ENCODE measurements around the gene CDH13. TPM values are rescaled to one million over a fixed set of nuclear protein-coding genes. Genes with fewer than 3 reads are reported as not detected.

Gene CDH13
- total RNA-seq, 2 donors from 2014 or later = 228 to 280 TPM

- H3K4me3 ChIP-seq = no peak overlapping the region
- no peak for TF ChIP-seq CTCF (IDR thresholded peaks at IDR 0.05)
- ATAC-seq (ENCODE audit: insufficient number of reproducible peaks, low FRiP score, low read depth) (no peak), DNase-seq (ENCODE audit: low spot score) (no peak)
- H3K27ac ChIP-seq = no peak overlapping the region
- H3K27me3 ChIP-seq (replicated peaks; ENCODE audit: insufficient read depth) = no peaks in the 10 kb centered on the region
- H3K36me3 ChIP-seq = no peaks in the 10 kb centered on the region
- no peaks in the 10 kb centered on the region for H3K9me3 ChIP-seq
- peaks cover 0 to 14% of the 10 kb centered on the region in 2 donors for H3K4me1 ChIP-seq (ENCODE audit: control insufficient read depth in 1 of 2, low read depth in 2 of 2)
These were observed 491.6 kb downstream of the CDH13 start for GRCh38 chr16:83118365-83118764.

GRCh38 chr16:83125999-83126568, 499.3 kb downstream of the CDH13 start:
- no peak for TF ChIP-seq CTCF (IDR thresholded peaks at IDR 0.05)
- Histone ChIP-seq H3K4me1 (ENCODE audit: control insufficient read depth in 1 of 2, low read depth in 2 of 2) (peaks cover 0 to 6% of the 10 kb centered on the region in 2 donors), H3K27ac (no peak overlapping the region), H3K4me3 (no peak overlapping the region), H3K36me3 (peaks cover 15% of the 10 kb centered on the region), H3K27me3 (replicated peaks; ENCODE audit: insufficient read depth) (no peaks in the 10 kb centered on the region), H3K9me3 (no peaks in the 10 kb centered on the region)
- no peak for ATAC-seq (ENCODE audit: insufficient number of reproducible peaks, low FRiP score, low read depth)
- no peak for DNase-seq (ENCODE audit: low spot score)

- Histone ChIP-seq H3K27ac (no peak overlapping the region), H3K36me3 (peaks cover 15% of the 10 kb centered on the region), H3K4me1 (ENCODE audit: control insufficient read depth in 1 of 2, low read depth in 2 of 2) (no peaks in the 10 kb centered on the region), H3K27me3 (replicated peaks; ENCODE audit: insufficient read depth) (no peaks in the 10 kb centered on the region), H3K9me3 (no peaks in the 10 kb centered on the region), H3K4me3 (no peak overlapping the region)
- DNase-seq (ENCODE audit: low spot score) = no peak
- TF ChIP-seq CTCF (IDR thresholded peaks at IDR 0.05) = no peak
- ATAC-seq (ENCODE audit: insufficient number of reproducible peaks, low FRiP score, low read depth) = no peak
These were observed 501.3 kb downstream of the CDH13 start for GRCh38 chr16:83128041-83128440.

- no peak for DNase-seq (ENCODE audit: low spot score)
- H3K27me3 ChIP-seq (replicated peaks; ENCODE audit: insufficient read depth) = no peaks in the 10 kb centered on the region
- no peaks in the 10 kb centered on the region for H3K4me1 ChIP-seq (ENCODE audit: control insufficient read depth in 1 of 2, low read depth in 2 of 2)
- no peak overlapping the region for H3K4me3 ChIP-seq
- no peaks in the 10 kb centered on the region for H3K9me3 ChIP-seq
- TF ChIP-seq CTCF (IDR thresholded peaks at IDR 0.05) = no peak
- H3K36me3 ChIP-seq = peaks cover 15% of the 10 kb centered on the region
- no peak for ATAC-seq (ENCODE audit: insufficient number of reproducible peaks, low FRiP score, low read depth)
- H3K27ac ChIP-seq = no peak overlapping the region
These were observed 503.3 kb downstream of the CDH13 start for GRCh38 chr16:83130039-83130438.

- Histone ChIP-seq H3K4me3 (no peak overlapping the region), H3K36me3 (no peaks in the 10 kb centered on the region), H3K9me3 (no peaks in the 10 kb centered on the region), H3K27ac (no peak overlapping the region), H3K27me3 (replicated peaks; ENCODE audit: insufficient read depth) (no peaks in the 10 kb centered on the region), H3K4me1 (ENCODE audit: control insufficient read depth in 1 of 2, low read depth in 2 of 2) (no peaks in the 10 kb centered on the region)
- no peak for TF ChIP-seq CTCF (IDR thresholded peaks at IDR 0.05)
- ATAC-seq (ENCODE audit: insufficient number of reproducible peaks, low FRiP score, low read depth) (no peak), DNase-seq (ENCODE audit: low spot score) (no peak)
These were observed 507.9 kb downstream of the CDH13 start for GRCh38 chr16:83134638-83135037.
